Measurements from ENCODE around the gene AACS.

- TF ChIP-seq CTCF (IDR thresholded peaks at IDR 0.05), result no peak
- no peak for TF ChIP-seq POLR2A (IDR thresholded peaks at IDR 0.05)
Measured at GRCh38 chr12:125083072-125083471, 17.8 kb downstream of the AACS start.
